IPS DF 6.9 (cell line): ENCODE measurements around the gene ALDOA.

ENCODE experiments used
- DNase-seq: peaks from one replicate; pipeline ENCODE4 v3.0.0-alpha.2; 2013; ENCODE audit warnings: low read depth, low spot score
- H3K27ac ChIP-seq: one replicate; pipeline ENCODE4 v1.5.1; 2013; ENCODE audit warnings: low read length, control low read depth
- H3K27me3 ChIP-seq: 2 replicates; pipeline ENCODE4 v1.6.1; 2013; ENCODE audit warnings: mild to moderate bottlenecking, low read length; ENCODE audit not compliant: control insufficient read depth, insufficient read depth
- H3K36me3 ChIP-seq: 2 replicates; pipeline ENCODE4 v1.6.1; 2013; ENCODE audit warnings: low read length; ENCODE audit not compliant: control insufficient read depth, insufficient read depth
- H3K4me1 ChIP-seq: 2 replicates; pipeline ENCODE4 v1.6.1; 2013; ENCODE audit warnings: low read length; ENCODE audit not compliant: control insufficient read depth, insufficient read depth
- H3K4me3 ChIP-seq: 2 replicates; pipeline ENCODE4 v1.5.1; 2013; ENCODE audit warnings: mild to moderate bottlenecking, low read length
- H3K9me3 ChIP-seq: 2 replicates; pipeline ENCODE4 v1.6.1; 2013; ENCODE audit warnings: low read length, inconsistent platforms; ENCODE audit not compliant: control insufficient read depth, insufficient read depth
- WGBS: extraction: QIAGEN DNeasy Blood & Tissue Kit; methylation state at CpG from one replicate; pipeline ENCODE4 v1.1.7; 2013; ENCODE audit warnings: mixed read lengths, missing lambda C conversion rate; ENCODE audit not compliant: insufficient read length, insufficient coverage; 5-methylcytosine and 5-hydroxymethylcytosine counted together

The ALDOA gene

DNA sequence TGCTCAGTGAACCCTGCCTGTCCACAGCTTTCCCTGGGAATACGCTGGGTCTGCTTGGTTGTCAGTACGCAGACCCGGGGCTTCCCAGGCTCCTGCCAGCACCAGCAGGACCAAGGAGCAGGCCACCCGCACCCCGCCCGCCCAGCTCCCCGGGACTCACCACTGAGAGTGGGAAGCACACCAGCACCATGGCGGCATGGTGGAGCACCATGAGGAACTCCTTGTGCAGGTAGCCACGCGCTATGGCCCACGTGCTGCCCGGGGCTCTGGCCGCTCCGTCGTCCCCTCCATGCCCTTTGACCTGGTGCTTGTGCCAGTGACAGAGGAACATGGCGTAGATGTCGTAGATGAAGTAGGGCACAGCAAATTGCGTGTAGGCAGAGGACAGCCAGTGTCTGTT, 39.1 kb upstream of the ALDOA start:
- WGBS, result no CpG with 5 or more reads among the region's 18 CpGs
- H3K27me3 ChIP-seq, result no peaks in the 10 kb centered on the region

DNA sequence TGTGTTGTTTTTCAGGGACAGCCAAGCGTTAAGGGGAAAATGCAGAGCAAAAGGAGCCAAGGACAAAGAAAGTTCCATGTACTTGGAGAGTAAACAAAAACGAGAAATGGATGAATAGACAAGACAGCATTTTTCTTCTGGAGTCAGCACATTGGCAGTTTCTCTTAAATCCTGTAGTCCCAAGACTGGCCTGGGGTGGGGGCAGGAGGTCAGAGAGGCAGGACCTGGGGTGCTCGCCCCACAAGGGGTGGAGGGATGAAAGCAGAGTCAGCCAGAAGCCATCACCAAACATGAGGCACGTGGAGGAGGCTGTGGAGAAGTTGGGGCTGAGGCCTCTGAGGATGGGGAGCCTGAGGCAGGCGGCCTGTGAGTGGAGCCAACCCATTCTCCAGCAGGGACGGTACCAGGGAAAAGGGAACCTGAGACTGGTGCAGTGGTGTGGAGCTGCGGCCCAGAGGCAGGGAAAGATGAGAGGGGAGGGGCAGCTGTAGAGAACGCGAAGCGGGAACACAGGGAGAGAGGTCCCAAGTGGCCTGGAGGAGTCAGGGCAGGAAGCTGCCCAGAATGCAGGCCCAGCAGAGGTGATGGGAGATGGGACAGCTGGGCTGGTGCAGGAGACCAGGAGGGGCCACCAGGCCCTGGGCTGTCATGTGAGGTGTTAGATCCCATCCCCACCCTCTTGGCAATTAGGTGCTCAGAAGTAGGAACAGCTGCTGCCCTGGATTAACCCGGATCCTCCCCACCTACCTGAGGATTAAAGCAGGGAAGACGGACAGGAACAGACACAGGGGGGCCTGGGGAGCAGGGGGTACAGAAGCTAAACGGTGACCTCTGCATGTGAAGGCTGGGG, 37.7 kb upstream of the ALDOA start:
- no peaks in the 10 kb centered on the region for H3K27me3 ChIP-seq

More for the DNA sequence above, 39.1 kb upstream of the ALDOA start:
- no peaks in the 10 kb centered on the region; the same call in 1 of the 2 replicates for H3K36me3 ChIP-seq
- no peak for DNase-seq
- peaks cover 5% of the 10 kb centered on the region for H3K4me1 ChIP-seq
- H3K4me3 ChIP-seq, result no peak overlapping the region
- no peak overlapping the region for H3K27ac ChIP-seq
- no peaks in the 10 kb centered on the region for H3K9me3 ChIP-seq

DNA sequence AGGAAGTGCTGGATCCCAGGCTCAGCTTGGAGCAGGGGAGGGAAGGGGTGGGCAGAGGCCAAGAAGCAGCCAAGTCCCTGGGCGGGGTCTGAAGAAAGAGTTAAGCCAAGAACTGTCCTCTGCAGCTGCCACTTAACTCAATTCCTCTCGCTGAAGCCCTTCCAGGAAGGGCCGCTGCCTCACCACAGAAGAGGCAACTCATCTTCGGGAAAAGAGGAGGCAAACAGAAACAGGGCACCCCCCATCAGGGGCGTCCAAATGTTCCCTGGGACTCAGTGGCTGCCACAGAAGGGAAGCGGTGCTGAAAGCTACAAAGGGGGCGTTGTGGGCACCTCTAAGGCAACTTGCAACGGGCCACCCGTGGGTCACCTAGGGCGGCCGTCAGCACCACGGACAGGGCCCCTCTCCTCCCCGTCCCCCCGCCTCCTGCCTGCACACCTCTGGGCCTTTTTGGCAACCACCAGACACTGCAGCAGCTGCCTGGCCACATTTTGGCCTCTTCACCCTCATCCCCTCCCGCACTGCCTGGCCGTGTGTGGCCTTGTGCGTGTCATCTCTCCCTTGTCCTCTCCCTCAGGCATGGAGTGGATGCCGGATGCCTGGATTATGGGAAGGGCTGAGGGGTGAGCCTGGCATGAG, 37.0 kb upstream of the ALDOA start:
- no CpG with 5 or more reads among the region's 18 CpGs for WGBS

More for the DNA sequence above, 37.7 kb upstream of the ALDOA start:
- H3K4me3 ChIP-seq, result no peak overlapping the region
- no peaks in the 10 kb centered on the region for H3K9me3 ChIP-seq
- WGBS, result no CpG with 5 or more reads among the region's 13 CpGs
- DNase-seq, result no peak
- no peaks in the 10 kb centered on the region; the same call in 1 of the 2 replicates for H3K36me3 ChIP-seq
- H3K4me1 ChIP-seq, result peaks cover 7% of the 10 kb centered on the region
- no peak overlapping the region for H3K27ac ChIP-seq

DNA sequence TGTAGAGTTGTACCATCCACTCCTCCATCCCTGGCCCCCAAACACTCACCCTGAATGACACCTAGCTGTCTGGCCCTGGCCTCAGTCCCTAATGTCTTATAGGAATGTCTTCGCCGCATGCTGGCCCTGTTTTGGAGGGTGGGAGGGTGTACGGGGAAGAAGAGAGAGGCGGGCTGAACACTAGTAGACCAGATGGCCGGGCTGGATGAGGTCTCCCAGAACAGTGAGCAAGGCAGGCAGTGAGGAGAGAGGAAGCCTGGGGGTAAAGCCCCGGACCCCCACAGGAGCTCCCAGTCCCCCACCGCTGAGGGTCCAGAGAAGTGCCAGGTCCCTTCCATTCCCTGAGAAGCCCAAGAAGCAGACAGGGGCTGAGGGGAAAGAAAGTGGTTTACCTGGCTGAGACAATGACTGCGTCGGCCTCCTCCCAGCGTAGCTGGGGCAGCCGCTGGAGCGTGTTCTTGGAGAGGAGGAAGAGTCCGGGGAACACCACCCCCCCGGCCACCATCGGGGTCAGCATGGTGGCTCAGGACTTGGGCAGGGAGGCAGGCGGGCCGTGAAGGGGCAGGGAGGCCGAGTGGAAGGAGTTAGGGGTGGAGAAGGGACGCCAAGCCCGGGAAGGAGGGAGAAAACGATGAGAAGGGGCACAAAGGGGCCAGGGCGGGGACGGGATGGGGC, 35.4 kb upstream of the ALDOA start:
- Histone ChIP-seq H3K27ac (no peak overlapping the region), H3K4me1 (peaks cover 7% of the 10 kb centered on the region), H3K9me3 (no peaks in the 10 kb centered on the region), H3K4me3 (peak overlapping the region; percentile 65; the same call in 1 of the 2 replicates), H3K36me3 (no peaks in the 10 kb centered on the region; the same call in 1 of the 2 replicates), H3K27me3 (no peaks in the 10 kb centered on the region)
- DNase-seq, result no peak
- WGBS, result no CpG with 5 or more reads among the region's 23 CpGs

More for the DNA sequence above, 37.0 kb upstream of the ALDOA start:
- Histone ChIP-seq H3K9me3 (no peaks in the 10 kb centered on the region), H3K36me3 (no peaks in the 10 kb centered on the region; the same call in 1 of the 2 replicates), H3K4me3 (no peak overlapping the region), H3K27me3 (no peaks in the 10 kb centered on the region), H3K27ac (no peak overlapping the region), H3K4me1 (peaks cover 7% of the 10 kb centered on the region)
- no peak for DNase-seq

DNA sequence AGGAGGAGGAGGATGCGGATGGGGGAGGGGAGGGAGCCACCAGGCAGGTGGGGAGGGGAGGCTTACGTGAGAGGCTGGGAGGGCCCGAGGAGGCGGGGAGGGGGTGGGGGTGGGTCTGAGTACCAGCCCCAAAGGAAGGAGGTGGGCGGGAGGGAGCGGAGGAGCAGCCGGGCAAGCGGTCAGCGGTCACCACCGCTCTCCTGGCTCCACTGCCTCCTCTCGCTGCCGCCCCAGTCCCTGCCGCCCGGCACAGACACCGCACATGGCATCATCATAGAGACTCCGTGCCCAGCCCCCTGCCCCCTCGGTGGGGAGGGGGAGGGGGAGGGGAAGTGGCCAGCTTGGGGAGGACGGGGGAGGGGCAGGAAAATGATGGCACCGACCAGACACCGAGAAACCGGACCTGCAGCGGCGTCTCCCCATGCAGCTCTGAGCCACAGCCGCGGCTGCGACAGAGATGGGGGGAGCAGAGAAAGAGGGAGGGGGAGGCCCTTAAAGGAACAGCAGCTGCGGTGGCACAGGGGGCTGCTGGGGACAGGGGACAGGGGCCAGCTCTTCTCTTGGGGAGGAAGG, 34.6 kb upstream of the ALDOA start, which contains the start of gene TLCD3B:
Gene TLCD3B (minus strand): TSS at position 431 of the 573 bp plus-strand sequence. CDS start 744 bp downstream, outside the sequence.
- Histone ChIP-seq H3K36me3 (no peaks in the 10 kb centered on the region; the same call in 1 of the 2 replicates), H3K4me3 (peak within 1 kb of the TSS; percentile 65; the same call in 1 of the 2 replicates), H3K9me3 (no peaks in the 10 kb centered on the region), H3K27me3 (no peaks in the 10 kb centered on the region), H3K4me1 (peaks cover 7% of the 10 kb centered on the region), H3K27ac (no peak within 1 kb of the TSS)
- WGBS, result no CpG with 5 or more reads among the region's 27 CpGs
- no peak for DNase-seq

DNA sequence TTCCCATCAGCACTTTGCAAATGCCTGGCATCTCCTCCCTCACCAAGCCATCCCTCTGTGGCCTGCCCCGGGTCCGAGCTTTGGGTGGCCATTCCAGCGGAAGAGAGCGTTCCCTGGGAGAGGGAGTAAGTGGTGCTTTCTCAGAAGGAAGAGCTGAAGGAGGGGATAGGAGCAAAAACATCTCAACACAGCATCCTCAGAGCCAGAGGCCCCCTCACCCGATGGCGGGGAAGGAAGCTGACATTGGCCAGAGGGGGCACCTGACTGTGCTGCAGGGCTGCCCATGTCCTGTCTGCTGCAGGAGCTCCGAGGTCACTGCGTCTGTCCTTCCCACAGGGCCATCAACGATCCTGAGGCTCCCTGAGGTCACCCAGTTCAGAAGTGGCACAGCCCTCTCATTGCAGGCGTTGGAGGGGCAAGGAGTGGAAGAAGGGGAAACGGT, 34.1 kb upstream of the ALDOA start:
- no peak for DNase-seq
- Histone ChIP-seq H3K27ac (no peak overlapping the region), H3K4me1 (peaks cover 7% of the 10 kb centered on the region), H3K36me3 (no peaks in the 10 kb centered on the region; the same call in 1 of the 2 replicates), H3K9me3 (no peaks in the 10 kb centered on the region), H3K27me3 (no peaks in the 10 kb centered on the region), H3K4me3 (peak overlapping the region; percentile 65; the same call in 1 of the 2 replicates)
- WGBS, result no CpG with 5 or more reads among the region's 11 CpGs

DNA sequence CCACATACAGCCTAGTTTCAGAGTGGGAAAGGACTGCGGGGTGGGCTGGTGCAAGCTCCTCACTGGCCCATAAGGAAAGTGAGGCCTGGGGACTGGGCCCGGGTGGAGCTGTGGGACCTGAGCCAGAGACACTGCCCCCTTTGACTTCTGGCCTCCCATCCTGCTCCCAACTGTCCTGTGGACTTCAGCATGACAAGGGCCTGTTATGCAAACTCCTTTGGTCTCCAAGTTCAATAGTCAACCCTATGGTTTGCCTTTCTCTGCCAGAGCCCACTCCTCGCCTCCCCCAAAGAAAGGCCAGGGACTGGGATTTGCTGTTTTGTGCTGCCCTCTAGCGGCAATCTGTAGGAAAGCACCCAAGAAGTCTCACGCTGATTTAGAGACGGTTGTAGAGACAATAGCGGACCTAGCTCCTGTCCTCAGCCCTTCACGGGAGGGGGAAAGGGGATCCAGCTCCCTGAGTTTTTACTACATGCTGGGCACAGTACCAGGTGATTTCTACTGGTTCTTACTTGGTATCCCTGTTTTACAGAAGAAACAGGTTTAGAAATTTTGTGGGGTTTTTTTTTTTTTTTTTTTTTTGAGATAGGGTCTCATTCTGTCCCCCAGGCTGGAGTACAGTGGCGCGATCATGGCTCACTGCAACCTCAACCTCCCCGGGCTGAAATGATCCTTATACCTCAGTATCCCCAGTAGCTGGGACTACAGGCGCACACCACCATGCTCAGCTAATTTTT, 33.3 kb upstream of the ALDOA start:
- H3K4me3 ChIP-seq, result no peak overlapping the region
- no peak overlapping the region for H3K27ac ChIP-seq
- H3K27me3 ChIP-seq, result no peaks in the 10 kb centered on the region
- H3K36me3 ChIP-seq, result no peaks in the 10 kb centered on the region
- no peak for DNase-seq
- WGBS, result no CpG with 5 or more reads among the region's 12 CpGs
- peaks cover 7% of the 10 kb centered on the region for H3K4me1 ChIP-seq
- no peaks in the 10 kb centered on the region for H3K9me3 ChIP-seq

DNA sequence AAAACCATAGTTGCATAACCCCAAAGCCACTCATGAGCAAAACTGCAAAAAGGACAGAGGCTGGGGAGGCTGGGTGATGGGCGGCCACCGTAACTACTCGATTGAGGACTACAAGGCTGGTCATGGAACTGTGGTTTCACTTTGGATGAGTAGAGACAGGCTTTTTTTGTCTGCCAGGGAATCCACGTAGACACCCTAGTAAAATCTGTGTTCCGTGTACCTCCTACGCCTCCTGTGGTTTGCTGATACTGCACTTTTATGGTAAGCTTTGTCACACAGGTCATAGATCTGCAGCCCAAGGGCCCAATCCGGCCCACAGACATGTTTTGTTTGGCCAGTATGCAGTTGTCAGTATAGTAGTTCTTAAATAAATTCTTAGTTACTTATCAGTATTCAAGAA, 32.3 kb upstream of the ALDOA start:
- no CpG with 5 or more reads among the region's 7 CpGs for WGBS
- no peaks in the 10 kb centered on the region for H3K27me3 ChIP-seq
- no peak overlapping the region for H3K27ac ChIP-seq
- no peak for DNase-seq
- peaks cover 7% of the 10 kb centered on the region for H3K4me1 ChIP-seq
- no peaks in the 10 kb centered on the region for H3K36me3 ChIP-seq
- no peak overlapping the region for H3K4me3 ChIP-seq
- no peaks in the 10 kb centered on the region for H3K9me3 ChIP-seq

DNA sequence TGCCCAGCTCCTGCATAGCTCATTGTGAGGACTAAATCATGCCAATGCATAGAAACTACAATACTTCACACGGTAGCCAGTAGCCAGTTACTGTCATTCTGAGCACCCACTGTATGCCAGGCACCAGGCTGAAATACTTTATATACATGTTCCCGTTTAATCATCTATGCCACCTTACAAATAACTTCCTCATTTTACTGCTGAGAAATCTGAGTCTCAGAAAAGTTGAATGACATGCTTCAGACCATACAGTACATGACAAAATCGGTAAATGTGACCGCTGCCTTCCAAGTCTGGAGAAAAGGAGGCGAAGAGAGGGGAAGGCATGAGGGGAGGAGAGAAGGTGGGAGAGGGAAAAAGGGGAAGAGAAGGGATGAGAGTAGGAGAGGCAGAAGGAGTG, 25.3 kb upstream of the ALDOA start:
- Histone ChIP-seq H3K9me3 (no peaks in the 10 kb centered on the region), H3K27me3 (no peaks in the 10 kb centered on the region), H3K36me3 (no peaks in the 10 kb centered on the region), H3K4me3 (no peak overlapping the region), H3K4me1 (no peaks in the 10 kb centered on the region; the same call in 1 of the 2 replicates), H3K27ac (no peak overlapping the region)
- no CpG with 5 or more reads among the region's 5 CpGs for WGBS
- DNase-seq, result no peak
